Hypothalamus (tissue), 51 donors: ENCODE results near the gene LELP1.

Experiments
- DNase-seq, 51 donors: peaks; one replicate each; lab custom pipeline; 2025; lab: John Stamatoyannopoulos, UW

LELP1 gene

GRCh38 chr1:153228491-153228890, 25.3 kb downstream of the LELP1 start:
- DNase-seq = no peak

GRCh38 chr1:153229076-153229829, 26.0 kb downstream of the LELP1 start:
- peak in 8 of 51 donors; percentile 2 to 19 (median 4) for DNase-seq

GRCh38 chr1:153231363-153231762, 28.1 kb downstream of the LELP1 start:
- no peak for DNase-seq

- peak in 1 of 51 donors; percentile 3 for DNase-seq
Measured at GRCh38 chr1:153231785-153232184, 28.6 kb downstream of the LELP1 start.

GRCh38 chr1:153232553-153232952, 29.3 kb downstream of the LELP1 start:
- no peak for DNase-seq

GRCh38 chr1:153233448-153233847, 30.2 kb downstream of the LELP1 start:
- DNase-seq = no peak

- DNase-seq = no peak
Measured at GRCh38 chr1:153238527-153238926, 35.3 kb downstream of the LELP1 start.

- DNase-seq = no peak
Measured at GRCh38 chr1:153242160-153242559, 38.9 kb downstream of the LELP1 start.

- DNase-seq = no peak
Measured at GRCh38 chr1:153245466-153245865, 42.2 kb downstream of the LELP1 start.

- DNase-seq = no peak
Measured at GRCh38 chr1:153246018-153246417, 42.8 kb downstream of the LELP1 start.

GRCh38 chr1:153246825-153247224, 43.6 kb downstream of the LELP1 start:
- DNase-seq = no peak

- DNase-seq = no peak
Measured at GRCh38 chr1:153248176-153248879, 45.1 kb downstream of the LELP1 start.

- DNase-seq = no peak
Measured at GRCh38 chr1:153250166-153250565, 46.9 kb downstream of the LELP1 start.

GRCh38 chr1:153251087-153251486, 47.9 kb downstream of the LELP1 start:
- no peak for DNase-seq

- no peak for DNase-seq
Measured at GRCh38 chr1:153251562-153251961, 48.3 kb downstream of the LELP1 start.

- DNase-seq = no peak
Measured at GRCh38 chr1:153251988-153252387, 48.8 kb downstream of the LELP1 start.

- no peak for DNase-seq
Measured at GRCh38 chr1:153253076-153253475, 49.8 kb downstream of the LELP1 start.

GRCh38 chr1:153253693-153254092, 50.5 kb downstream of the LELP1 start:
- no peak for DNase-seq
